ES-I3 (cell line): Measurements from ENCODE around the gene DHCR7.

Experiments used
- H3K36me3 ChIP-seq: 2 replicates; pipeline ENCODE4 v1.6.1; 2013; ENCODE audit warnings: mild to moderate bottlenecking, low read length, control low read depth, moderate library complexity; ENCODE audit not compliant: insufficient read depth
- H3K4me1 ChIP-seq: 2 replicates; pipeline ENCODE4 v1.6.1; 2013; ENCODE audit warnings: mild to moderate bottlenecking, control low read depth, low read length; ENCODE audit not compliant: insufficient read depth
- H3K9ac ChIP-seq: 2 replicates; pipeline ENCODE4 v1.6.1; 2013; ENCODE audit warnings: low read depth, mild to moderate bottlenecking, low read length, moderate library complexity
- H3K9me3 ChIP-seq: 2 replicates; pipeline ENCODE4 v1.6.1; 2013; ENCODE audit warnings: mild to moderate bottlenecking, low read length, moderate library complexity; ENCODE audit not compliant: control insufficient read depth, insufficient read depth

Gene DHCR7

GRCh38 chr11:71472941-71473792, 25.0 kb upstream of the DHCR7 start:
- Histone ChIP-seq H3K36me3 (peaks cover 6% of the 10 kb centered on the region), H3K9me3 (no peaks in the 10 kb centered on the region), H3K9ac (no peak overlapping the region), H3K4me1 (no peaks in the 10 kb centered on the region; the same call in 1 of the 2 replicates)

GRCh38 chr11:71472357-71472885, 24.2 kb upstream of the DHCR7 start:
- H3K36me3 ChIP-seq = peaks cover 6% of the 10 kb centered on the region
- no peaks in the 10 kb centered on the region for H3K9me3 ChIP-seq
- no peaks in the 10 kb centered on the region; the same call in 1 of the 2 replicates for H3K4me1 ChIP-seq
- no peak overlapping the region for H3K9ac ChIP-seq

DNA sequence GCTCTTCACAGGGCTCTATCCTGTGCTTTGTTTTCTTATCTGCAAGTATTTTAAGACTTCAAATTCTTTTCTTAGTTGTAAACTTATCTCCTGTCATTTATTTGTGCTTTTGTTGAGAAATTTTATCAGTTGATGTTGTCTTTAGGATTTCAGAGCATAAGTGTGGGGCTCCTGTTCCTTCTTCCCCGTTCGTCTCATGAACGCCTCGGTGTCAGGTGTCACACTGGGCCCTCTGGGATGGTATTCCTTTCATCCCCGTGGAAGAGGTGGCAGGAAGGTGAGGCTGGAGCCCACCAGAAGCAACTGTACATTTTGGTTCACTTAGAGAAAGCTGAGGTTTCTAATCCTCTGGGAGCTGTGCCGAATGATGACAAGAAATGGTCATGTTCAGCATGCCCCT, 22.8 kb upstream of the DHCR7 start:
- Histone ChIP-seq H3K9ac (no peak overlapping the region), H3K4me1 (no peaks in the 10 kb centered on the region; the same call in 1 of the 2 replicates), H3K36me3 (peaks cover under 1% of the 10 kb centered on the region), H3K9me3 (no peaks in the 10 kb centered on the region)

DNA sequence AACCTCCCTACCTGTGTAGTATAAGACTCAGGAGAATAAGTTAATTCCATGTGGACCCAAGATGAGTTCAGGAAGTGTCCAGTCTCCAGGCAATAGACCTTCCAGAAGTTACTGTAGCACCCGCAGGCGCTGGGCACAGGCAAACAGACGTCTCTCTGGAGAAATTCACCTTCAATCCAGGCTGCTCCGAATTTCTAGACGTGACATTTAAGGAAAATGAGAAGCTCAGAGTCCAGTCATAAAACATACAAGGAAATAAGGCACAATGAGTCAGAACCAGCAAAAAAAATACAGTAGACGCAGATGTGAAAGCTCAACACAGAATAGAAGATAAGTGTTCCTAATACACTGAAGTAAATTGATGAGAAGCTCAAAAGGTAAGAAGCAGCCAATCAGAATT, 19.0 kb upstream of the DHCR7 start:
- H3K4me1 ChIP-seq = no peaks in the 10 kb centered on the region; the same call in 1 of the 2 replicates
- H3K9ac ChIP-seq = no peak overlapping the region
- H3K36me3 ChIP-seq = no peaks in the 10 kb centered on the region
- H3K9me3 ChIP-seq = no peaks in the 10 kb centered on the region

- Histone ChIP-seq H3K9me3 (no peaks in the 10 kb centered on the region), H3K9ac (no peak overlapping the region), H3K36me3 (no peaks in the 10 kb centered on the region), H3K4me1 (no peaks in the 10 kb centered on the region)
Measured at GRCh38 chr11:71466358-71466757, 18.2 kb upstream of the DHCR7 start.

GRCh38 chr11:71465054-71465453, 16.9 kb upstream of the DHCR7 start:
- Histone ChIP-seq H3K4me1 (no peaks in the 10 kb centered on the region), H3K9me3 (no peaks in the 10 kb centered on the region), H3K36me3 (no peaks in the 10 kb centered on the region), H3K9ac (no peak overlapping the region)

- Histone ChIP-seq H3K4me1 (no peaks in the 10 kb centered on the region), H3K36me3 (no peaks in the 10 kb centered on the region; the same call in 1 of the 2 replicates), H3K9me3 (no peaks in the 10 kb centered on the region), H3K9ac (no peak overlapping the region)
Measured at GRCh38 chr11:71463331-71464211, 15.4 kb upstream of the DHCR7 start.

- no peaks in the 10 kb centered on the region for H3K9me3 ChIP-seq
- H3K9ac ChIP-seq = no peak overlapping the region
- no peaks in the 10 kb centered on the region for H3K4me1 ChIP-seq
- H3K36me3 ChIP-seq = no peaks in the 10 kb centered on the region; the same call in 1 of the 2 replicates
Measured at GRCh38 chr11:71462726-71463125, 14.5 kb upstream of the DHCR7 start.

DNA sequence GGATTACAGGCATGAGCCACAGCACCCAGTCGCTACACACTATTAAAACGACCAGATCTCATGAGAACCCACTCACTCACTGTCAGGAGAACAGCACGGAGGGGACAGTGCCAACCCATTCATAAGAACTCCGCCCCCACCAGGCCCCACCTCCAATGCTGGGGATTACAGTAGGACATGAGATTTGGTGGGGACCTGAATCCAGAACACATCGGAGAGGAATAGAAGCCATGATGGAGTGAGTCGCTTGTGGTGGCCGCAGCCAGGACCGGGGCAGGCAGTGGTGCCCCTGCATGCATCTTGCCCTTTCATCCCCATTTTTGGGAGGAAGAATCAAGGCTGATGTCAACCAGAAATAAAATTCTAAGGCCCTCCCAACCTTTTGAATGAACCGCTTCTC, 13.5 kb upstream of the DHCR7 start:
- Histone ChIP-seq H3K9ac (no peak overlapping the region), H3K9me3 (no peaks in the 10 kb centered on the region), H3K4me1 (no peaks in the 10 kb centered on the region), H3K36me3 (no peaks in the 10 kb centered on the region; the same call in 1 of the 2 replicates)

GRCh38 chr11:71459767-71460320, 11.7 kb upstream of the DHCR7 start:
- peaks cover 4% of the 10 kb centered on the region; the same call in 1 of the 2 replicates for H3K36me3 ChIP-seq
- H3K9ac ChIP-seq = no peak overlapping the region
- no peaks in the 10 kb centered on the region for H3K4me1 ChIP-seq
- no peaks in the 10 kb centered on the region for H3K9me3 ChIP-seq

GRCh38 chr11:71459076-71459766, 11.0 kb upstream of the DHCR7 start:
- Histone ChIP-seq H3K36me3 (peaks cover 4% of the 10 kb centered on the region; the same call in 1 of the 2 replicates), H3K9ac (no peak overlapping the region), H3K4me1 (no peaks in the 10 kb centered on the region), H3K9me3 (no peaks in the 10 kb centered on the region)

DNA sequence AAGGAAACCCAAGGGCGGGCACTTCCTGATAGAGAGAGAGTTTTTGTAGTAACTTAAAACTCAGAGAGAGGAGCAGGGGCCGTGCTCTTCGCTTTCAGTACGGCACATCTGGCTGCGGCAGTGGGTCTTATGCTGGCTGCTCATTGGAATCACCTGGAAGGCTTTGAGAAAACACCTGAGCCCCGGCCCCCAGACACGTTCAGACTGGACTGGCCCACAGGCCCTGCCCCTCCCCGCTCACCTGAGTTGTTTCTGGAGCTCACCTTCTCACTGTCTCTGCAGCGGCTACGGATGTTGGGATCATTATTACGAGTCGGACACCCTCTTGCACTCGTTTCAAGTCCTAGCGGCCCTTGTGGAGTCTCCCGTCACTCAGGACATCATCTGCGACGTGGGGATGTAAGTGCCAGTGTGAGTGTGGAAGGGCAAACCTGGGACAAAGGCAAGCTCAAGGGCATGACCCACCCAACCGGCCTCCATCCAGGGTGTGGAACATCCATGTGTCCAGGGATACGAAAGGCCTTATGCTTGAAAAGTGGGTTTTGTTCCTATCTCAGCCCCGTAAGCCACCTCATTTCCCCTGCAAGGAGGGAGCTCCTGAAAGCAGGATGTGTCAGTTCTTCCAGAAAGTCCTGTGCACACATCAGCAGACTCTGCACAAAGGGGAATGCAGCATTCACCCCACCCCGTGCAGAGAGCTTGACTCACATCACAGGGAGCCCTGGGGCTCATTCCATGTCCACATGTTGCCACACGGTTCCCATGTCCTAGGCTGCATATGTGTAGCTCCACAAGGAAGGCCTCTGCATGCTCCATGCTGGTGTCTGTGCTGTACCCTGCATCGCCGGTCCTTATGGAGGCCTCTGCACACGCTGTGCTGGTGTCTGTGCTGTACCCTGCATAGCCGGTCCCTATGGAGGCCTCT, 10.2 kb upstream of the DHCR7 start:
- H3K36me3 ChIP-seq = peaks cover 4% of the 10 kb centered on the region; the same call in 1 of the 2 replicates
- H3K4me1 ChIP-seq = no peaks in the 10 kb centered on the region
- no peak overlapping the region for H3K9ac ChIP-seq
- no peaks in the 10 kb centered on the region for H3K9me3 ChIP-seq

DNA sequence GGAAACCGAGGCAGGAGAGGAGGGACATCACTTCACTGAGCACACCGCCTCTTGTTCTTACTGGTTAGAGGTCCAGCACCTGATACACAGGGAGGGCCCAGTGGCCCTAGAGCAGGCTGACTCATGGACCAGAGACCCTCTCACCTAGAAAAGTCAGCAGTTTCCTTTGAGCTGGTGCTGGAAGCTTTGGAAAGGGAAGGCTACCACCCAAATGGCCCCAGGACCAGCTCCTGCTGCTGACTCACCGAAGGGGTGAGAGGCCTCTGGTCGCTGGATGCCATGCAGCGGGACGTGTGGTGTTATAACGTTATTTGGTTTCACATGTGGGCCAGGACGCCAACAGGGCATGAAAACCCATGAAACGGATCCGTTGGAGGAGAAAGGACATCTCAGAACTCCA, 8.6 kb upstream of the DHCR7 start:
- Histone ChIP-seq H3K36me3 (peaks cover 4% of the 10 kb centered on the region; the same call in 1 of the 2 replicates), H3K9me3 (no peaks in the 10 kb centered on the region), H3K4me1 (no peaks in the 10 kb centered on the region), H3K9ac (no peak overlapping the region)
